Body of pancreas (tissue), 4 donors: ENCODE data around the gene GCKR. TPM values are rescaled to one million over a fixed set of nuclear protein-coding genes. Genes with fewer than 3 reads are reported as not detected.

Experiments
- ATAC-seq: fragments of 150-250 bp; one replicate; pipeline ENCODE4 v1.9.1; 2016
- DNase-seq, 4 donors: peaks; one replicate each; pipeline ENCODE4 v3.0.0-alpha.2; 2019
- H3K27ac ChIP-seq, 4 donors: fragments of 200-600 bp; sonication (generic); 1 replicate in 3 of 4; 2 replicates in 1 of 4; pipeline versions ENCODE4 v1.5.1 to v1.6.1; 2016 to 2019; ENCODE audit warnings: mild to moderate bottlenecking in 1 of 4, mixed read lengths in 1 of 4, moderate library complexity in 1 of 4
- H3K27me3 ChIP-seq, 2 donors: fragments of 200-600 bp; sonication (generic); one replicate each; pipeline ENCODE4 v1.6.0; 2016; ENCODE audit warnings: mild to moderate bottlenecking in 1 of 2
- H3K36me3 ChIP-seq, 2 donors: fragments of 200-600 bp; sonication (generic); replicated peaks in 1 of 2; 2 replicates each; pipeline ENCODE4 v1.5.1; 2016; ENCODE audit warnings: low read depth in 2 of 2; ENCODE audit not compliant: insufficient read depth in 1 of 2
- H3K4me1 ChIP-seq: fragments of 200-600 bp; sonication (generic); one replicate; pipeline ENCODE4 v1.6.0; 2016
- H3K4me3 ChIP-seq, 2 donors: fragments of 200-600 bp; sonication (generic); 1 replicate in 1 of 2; 2 replicates in 1 of 2; pipeline ENCODE4 v1.5.1; 2016 to 2019
- H3K9me3 ChIP-seq, 3 donors: fragments of 200-600 bp; sonication (generic); 1 replicate in 2 of 3; 2 replicates in 1 of 3; pipeline ENCODE4 v1.5.1; 2016
- POLR2A ChIP-seq, 3 donors: fragments of 450-650 bp; IDR thresholded peaks; one replicate each; pipeline ENCODE4 v1.6.1; 2016; ENCODE audit warnings: antibody characterized with exemption in 3 of 3, mild to moderate bottlenecking in 2 of 3
- WGBS, 2 donors: methylation state at CpG; one replicate each; pipeline ENCODE4 v1.1.5; 2017; 5-methylcytosine and 5-hydroxymethylcytosine counted together
- intact Hi-C: fragments of 100-400 bp; cut with DNase I; formaldehyde crosslinking; loops from one replicate; pipeline ENCODE4 v1.15.1; 2023
- total RNA-seq, 2 donors: library from RNA; depleted of rRNA; stranded (reverse); fragments of >200 nt; gene quantifications; one replicate each; pipeline ENCODE4 v1.1.0, GENCODE V29; 2016
- TF ChIP-seq, protein P1 (sequence below), 7 experiments: fragments of 450-650 bp in 4 of 7; fragments of 200-600 bp in 3 of 7; sonication (generic) in 3 of 7; IDR thresholded peaks; one replicate each; pipeline ENCODE4 v1.5.1; 2016 to 2019; ENCODE audit warnings: antibody characterized with exemption in 7 of 7

Gene GCKR
- total RNA-seq, 2 donors from 2014 or later = 1.6 TPM; not detected in 1

DNA sequence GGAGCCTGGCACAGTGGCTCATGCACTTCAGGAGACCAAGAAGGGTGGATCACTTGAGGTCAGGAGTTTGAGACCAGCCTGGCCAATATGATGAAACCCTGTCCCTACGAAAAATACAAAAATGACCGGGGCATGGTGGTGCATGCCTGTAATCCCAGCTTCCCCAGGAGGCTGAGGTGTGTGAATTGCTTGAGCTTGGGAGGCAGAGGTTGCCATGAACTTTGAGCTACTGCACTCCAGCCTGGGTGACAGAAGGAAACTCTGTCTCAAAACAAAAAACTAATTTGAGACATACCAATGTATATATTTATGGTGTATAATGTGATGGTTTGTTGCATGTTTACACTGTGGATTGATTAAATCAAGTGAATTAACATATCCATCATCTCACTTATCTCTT lies 64.4 kb downstream of the GCKR start:
- intact Hi-C loops = no loop called here
- DNase-seq (no peak), ATAC-seq (no peak)
- TF ChIP-seq POLR2A (IDR thresholded peaks at IDR 0.05) = no peak
- TF ChIP-seq, protein P1, sequence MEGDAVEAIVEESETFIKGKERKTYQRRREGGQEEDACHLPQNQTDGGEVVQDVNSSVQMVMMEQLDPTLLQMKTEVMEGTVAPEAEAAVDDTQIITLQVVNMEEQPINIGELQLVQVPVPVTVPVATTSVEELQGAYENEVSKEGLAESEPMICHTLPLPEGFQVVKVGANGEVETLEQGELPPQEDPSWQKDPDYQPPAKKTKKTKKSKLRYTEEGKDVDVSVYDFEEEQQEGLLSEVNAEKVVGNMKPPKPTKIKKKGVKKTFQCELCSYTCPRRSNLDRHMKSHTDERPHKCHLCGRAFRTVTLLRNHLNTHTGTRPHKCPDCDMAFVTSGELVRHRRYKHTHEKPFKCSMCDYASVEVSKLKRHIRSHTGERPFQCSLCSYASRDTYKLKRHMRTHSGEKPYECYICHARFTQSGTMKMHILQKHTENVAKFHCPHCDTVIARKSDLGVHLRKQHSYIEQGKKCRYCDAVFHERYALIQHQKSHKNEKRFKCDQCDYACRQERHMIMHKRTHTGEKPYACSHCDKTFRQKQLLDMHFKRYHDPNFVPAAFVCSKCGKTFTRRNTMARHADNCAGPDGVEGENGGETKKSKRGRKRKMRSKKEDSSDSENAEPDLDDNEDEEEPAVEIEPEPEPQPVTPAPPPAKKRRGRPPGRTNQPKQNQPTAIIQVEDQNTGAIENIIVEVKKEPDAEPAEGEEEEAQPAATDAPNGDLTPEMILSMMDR (IDR thresholded peaks at IDR 0.05) = no peak
- Histone ChIP-seq H3K4me3 (no peak overlapping the region), H3K27me3 (no peaks in the 10 kb centered on the region), H3K36me3 (no peaks in the 10 kb centered on the region), H3K9me3 (no peaks in the 10 kb centered on the region), H3K27ac (no peak overlapping the region), H3K4me1 (no peaks in the 10 kb centered on the region)
- 89 to 90% methylated on average over 2 of the region's 2 CpGs for WGBS, 2 donors

GRCh38 chr2:27566628-27567027 lies 70.0 kb downstream of the GCKR start:
- Histone ChIP-seq H3K9me3 (no peaks in the 10 kb centered on the region), H3K27me3 (no peaks in the 10 kb centered on the region), H3K27ac (no peak overlapping the region), H3K4me1 (no peaks in the 10 kb centered on the region), H3K36me3 (no peaks in the 10 kb centered on the region), H3K4me3 (no peak overlapping the region)
- no peak for TF ChIP-seq POLR2A (IDR thresholded peaks at IDR 0.05)
- TF ChIP-seq, protein P1 (IDR thresholded peaks at IDR 0.05) = no peak
- ATAC-seq (no peak), DNase-seq (no peak)
- 52 to 75% methylated on average over 2 of the region's 2 CpGs for WGBS, 2 donors
- intact Hi-C loops = no loop called here

- WGBS, 2 donors = 50 to 54% methylated on average over 2 of the region's 2 CpGs
- ATAC-seq (no peak), DNase-seq (no peak)
- H3K9me3 ChIP-seq = peaks cover 0 to 14% (median 0%) of the 10 kb centered on the region in 3 donors
- intact Hi-C loops = no loop called here
- TF ChIP-seq POLR2A (IDR thresholded peaks at IDR 0.05) = no peak
- TF ChIP-seq, protein P1 (IDR thresholded peaks at IDR 0.05) = no peak
- H3K4me3 ChIP-seq = no peak overlapping the region
- no peaks in the 10 kb centered on the region for H3K27me3 ChIP-seq
- H3K27ac ChIP-seq = no peak overlapping the region
- no peaks in the 10 kb centered on the region for H3K36me3 ChIP-seq
- H3K4me1 ChIP-seq = no peaks in the 10 kb centered on the region
These were observed 72.8 kb downstream of the GCKR start for GRCh38 chr2:27569398-27569797.

- Histone ChIP-seq H3K27me3 (no peaks in the 10 kb centered on the region), H3K36me3 (no peaks in the 10 kb centered on the region), H3K4me3 (no peak overlapping the region), H3K27ac (no peak overlapping the region), H3K4me1 (no peaks in the 10 kb centered on the region), H3K9me3 (peaks cover 0 to 17% (median 0%) of the 10 kb centered on the region in 3 donors)
- ATAC-seq (no peak), DNase-seq (no peak)
- TF ChIP-seq, protein P1 (IDR thresholded peaks at IDR 0.05) = no peak
- no peak for TF ChIP-seq POLR2A (IDR thresholded peaks at IDR 0.05)
- WGBS, 2 donors = 72 to 90% methylated on average over 3 of the region's 3 CpGs
- intact Hi-C loops = no loop called here
These were observed 74.6 kb downstream of the GCKR start for GRCh38 chr2:27571197-27571596.

- H3K4me3 ChIP-seq = no peak overlapping the region
- intact Hi-C loops = no loop called here
- H3K27ac ChIP-seq = no peak overlapping the region
- H3K4me1 ChIP-seq = no peaks in the 10 kb centered on the region
- WGBS, 2 donors = 80 to 83% methylated on average over 1 of the region's 1 CpG
- H3K27me3 ChIP-seq = no peaks in the 10 kb centered on the region
- H3K36me3 ChIP-seq = no peaks in the 10 kb centered on the region
- peaks cover 0 to 17% (median 0%) of the 10 kb centered on the region in 3 donors for H3K9me3 ChIP-seq
- ATAC-seq (no peak), DNase-seq (no peak)
- TF ChIP-seq, protein P1 (IDR thresholded peaks at IDR 0.05) = no peak
- no peak for TF ChIP-seq POLR2A (IDR thresholded peaks at IDR 0.05)
These were observed 75.0 kb downstream of the GCKR start for GRCh38 chr2:27571681-27572080.
